GM18858 (cell line): ENCODE measurements around the gene PDE4B.

Experiments
- ATAC-seq: cut with Tn5 transposase; IDR thresholded peaks from one replicate; pipeline ENCODE4 v1.9.1; 2021; ENCODE audit not compliant: unreplicated experiment

Gene PDE4B

DNA sequence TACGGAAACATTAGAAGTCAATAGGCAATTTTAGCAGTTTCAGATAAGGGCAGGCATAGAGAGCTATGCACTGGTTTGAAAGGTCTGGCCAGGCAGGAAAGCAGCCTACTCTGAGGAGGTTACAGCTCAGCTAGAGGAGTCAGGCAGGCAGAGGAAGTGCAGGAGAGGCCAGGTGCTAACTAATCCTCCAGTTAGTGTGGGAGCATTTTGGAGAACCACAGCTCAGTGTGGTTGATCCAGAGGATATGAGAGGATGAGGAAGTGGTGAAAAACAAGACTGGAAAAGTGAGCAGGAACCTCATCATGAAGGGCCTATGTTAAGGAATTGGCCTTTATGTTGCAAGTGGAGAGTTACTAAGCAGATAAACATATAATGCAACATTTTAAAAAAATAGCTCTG is 458.9 kb downstream of the PDE4B start:
- ATAC-seq: no peak

DNA sequence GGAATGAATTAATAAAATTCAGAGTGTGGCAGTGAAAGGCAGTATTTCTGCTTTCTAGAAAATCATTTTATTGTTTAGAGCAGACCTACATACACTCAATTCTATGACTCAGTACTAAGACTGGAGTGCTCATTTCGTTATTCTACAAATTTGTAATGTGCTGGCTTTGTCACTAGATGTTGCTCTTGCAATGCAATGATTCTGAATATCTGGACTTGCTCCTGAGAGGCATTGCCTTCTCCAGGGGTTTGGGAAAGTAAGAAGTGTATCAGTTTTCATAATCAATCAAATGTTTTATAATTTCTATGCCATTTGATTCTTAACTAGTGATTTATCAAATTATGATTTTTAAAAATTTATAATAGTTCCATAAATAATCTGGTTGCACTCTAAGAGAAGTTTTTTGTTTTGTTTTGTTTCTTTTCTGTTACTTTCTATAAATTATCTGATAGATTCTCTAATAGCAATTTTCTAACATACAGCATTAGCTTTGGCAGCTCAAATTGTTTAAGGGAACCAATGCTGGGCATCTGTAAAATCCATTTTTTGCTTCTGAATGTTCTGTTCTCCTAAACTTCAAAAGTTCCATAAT is 460.7 kb downstream of the PDE4B start:
- peak; percentile 89 for ATAC-seq

DNA sequence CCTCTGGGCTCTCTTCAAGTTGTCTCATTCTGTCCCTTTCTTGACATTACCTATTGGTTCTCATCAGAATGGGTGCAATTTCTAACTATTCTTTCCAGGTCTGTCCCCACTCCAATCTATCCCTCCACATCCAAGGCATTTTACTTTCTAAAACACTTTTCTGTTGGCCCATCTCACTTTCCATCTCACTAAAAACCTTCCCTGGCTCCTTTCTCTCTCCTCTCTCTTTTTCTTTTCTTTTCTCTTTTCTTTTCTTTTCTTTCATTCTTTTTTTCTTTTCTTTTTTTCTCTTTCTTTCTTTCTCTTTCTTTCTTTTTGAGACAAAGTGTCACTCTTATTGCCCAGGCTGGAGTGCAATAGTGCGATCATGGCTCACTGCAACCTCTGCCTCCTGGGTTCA is 462.1 kb downstream of the PDE4B start:
- no peak for ATAC-seq

GRCh38 chr1:66256629-66257572 is 464.2 kb downstream of the PDE4B start:
- ATAC-seq: no peak

GRCh38 chr1:66258404-66259105 is 465.9 kb downstream of the PDE4B start:
- ATAC-seq: peak; percentile 94

GRCh38 chr1:66261364-66261763 is 468.7 kb downstream of the PDE4B start:
- no peak for ATAC-seq

DNA sequence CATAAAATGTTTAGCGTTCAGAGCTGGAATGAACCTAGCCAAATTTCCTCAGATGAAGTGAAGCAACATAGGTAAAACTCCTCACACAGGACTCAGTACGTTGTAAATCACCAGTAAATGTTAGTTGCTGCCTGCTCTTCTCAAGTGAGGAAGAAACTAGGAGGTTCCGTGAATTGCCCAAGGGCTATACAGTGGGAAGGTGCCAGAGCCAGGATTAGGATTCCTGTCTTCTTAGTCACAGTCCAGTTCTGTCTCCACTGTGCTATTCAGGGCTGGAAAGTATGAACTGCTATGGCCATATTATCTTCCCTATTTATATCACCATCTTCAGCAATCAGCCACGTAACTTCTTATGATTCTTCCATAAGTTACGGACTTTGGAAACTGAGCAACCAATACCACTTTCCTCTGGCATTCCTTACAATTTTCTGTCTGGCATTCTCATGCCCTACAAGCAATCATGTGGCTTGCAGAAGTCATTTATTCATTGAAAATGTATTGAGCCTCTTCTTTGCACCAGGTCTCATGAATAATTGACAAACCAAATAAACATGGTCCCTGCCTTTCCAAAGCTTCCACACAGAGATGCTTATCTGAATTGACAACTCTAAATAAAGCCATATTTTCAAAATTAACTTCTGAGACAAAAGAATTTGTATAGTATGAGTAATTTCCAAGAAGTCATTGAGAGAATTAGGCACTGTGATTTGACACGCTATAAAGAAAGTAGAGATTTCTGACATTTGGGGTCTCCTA is 469.7 kb downstream of the PDE4B start:
- ATAC-seq: no peak

- ATAC-seq: no peak
Measured at GRCh38 chr1:66265268-66265667, 472.6 kb downstream of the PDE4B start.

- ATAC-seq: no peak
Measured at GRCh38 chr1:66265796-66266195, 473.1 kb downstream of the PDE4B start.

GRCh38 chr1:66266350-66266749 is 473.7 kb downstream of the PDE4B start:
- no peak for ATAC-seq

DNA sequence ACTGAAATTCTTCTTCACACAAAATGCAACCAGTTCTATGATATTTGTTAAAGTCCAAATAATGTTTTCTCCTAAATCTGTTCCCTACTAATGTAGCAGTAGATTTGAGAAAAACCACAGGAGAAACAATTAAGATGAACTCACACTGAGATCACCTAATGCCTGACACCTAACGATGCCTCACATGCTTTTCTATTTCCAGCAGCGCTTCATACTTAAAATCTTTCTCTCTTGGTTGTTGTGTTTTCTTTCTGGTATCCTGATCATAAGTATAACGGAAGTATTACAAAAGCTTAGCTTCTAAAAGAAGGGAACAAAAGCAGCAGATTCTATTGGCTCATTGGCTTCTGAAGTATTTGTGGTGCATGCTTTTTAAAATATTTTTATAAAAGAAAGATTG is 474.1 kb downstream of the PDE4B start:
- no peak for ATAC-seq

GRCh38 chr1:66267201-66267940 is 474.7 kb downstream of the PDE4B start:
- ATAC-seq: no peak

GRCh38 chr1:66269222-66269621 is 476.5 kb downstream of the PDE4B start:
- no peak for ATAC-seq

- ATAC-seq: no peak
Measured at GRCh38 chr1:66270119-66270812, 477.6 kb downstream of the PDE4B start.

DNA sequence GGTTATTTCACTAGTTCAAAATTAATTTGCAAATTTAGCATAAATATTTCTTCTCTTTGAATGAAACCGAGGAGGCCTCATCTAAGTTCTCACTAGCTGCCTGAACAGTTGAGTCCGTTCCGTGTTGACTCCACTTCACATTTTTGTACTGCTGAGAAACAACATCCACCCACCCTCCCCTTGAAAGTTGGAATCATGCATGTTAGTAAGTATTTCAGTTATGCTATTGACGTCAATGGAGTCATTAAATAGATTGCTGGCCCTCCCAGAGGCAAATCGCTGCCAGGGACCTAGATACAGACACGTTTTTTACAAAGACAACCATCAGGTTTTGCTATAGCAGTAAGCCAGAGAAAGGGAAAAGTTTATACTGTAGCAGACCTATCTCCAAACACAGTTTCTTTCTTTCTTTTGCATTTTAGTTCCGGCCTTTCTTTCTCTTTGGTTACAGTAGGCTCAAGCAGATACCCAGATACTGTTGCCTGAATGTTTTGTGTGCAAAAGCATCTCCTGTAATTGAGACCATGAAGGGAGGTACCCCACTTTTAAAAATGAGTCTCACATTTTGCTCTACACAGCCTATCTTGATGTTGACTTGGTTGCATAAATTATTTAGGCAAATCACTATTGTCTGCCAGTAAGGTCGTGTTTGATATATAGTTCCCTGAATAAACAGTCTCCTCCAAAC is 478.7 kb downstream of the PDE4B start:
- no peak for ATAC-seq

DNA sequence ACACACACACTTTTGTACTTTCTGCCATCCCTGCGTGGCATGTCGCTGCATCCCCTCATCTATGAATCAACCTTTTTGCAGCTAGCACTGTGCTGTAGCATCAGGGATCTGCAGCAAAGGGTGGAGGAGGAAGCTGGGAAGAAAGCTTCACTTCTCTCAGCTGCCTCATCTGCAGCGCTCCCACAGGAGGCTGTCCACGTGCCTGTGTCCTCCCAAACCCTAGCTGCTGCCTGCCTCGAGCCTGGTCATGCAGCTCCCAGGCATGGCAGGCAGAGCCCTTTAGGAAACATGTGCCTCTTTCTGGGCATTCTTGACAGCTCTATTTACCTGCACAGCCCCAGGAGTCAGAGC is 479.2 kb downstream of the PDE4B start:
- ATAC-seq: no peak

- ATAC-seq: no peak
Measured at GRCh38 chr1:66273656-66274055, 481.0 kb downstream of the PDE4B start.

DNA sequence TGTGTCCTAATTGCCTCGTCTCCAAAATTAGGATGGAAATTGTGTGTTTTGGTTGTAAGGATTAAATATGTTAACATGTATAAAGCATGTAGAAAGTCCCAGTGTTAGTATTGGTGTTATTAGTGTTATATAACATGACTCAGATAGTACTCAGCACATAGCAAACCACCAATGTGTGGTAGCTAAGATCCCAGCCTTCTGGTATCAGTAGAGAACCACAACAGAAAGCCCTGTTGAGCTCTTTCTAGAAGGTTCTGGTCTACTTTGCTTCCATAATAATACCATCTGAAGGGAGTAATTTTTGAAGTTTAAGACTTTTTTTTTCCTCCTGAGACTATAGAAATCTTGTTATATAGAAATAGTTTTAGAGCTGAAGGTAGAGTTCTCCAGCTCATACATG is 481.9 kb downstream of the PDE4B start:
- peak; percentile 37 for ATAC-seq

GRCh38 chr1:66275083-66275482 is 482.4 kb downstream of the PDE4B start:
- no peak for ATAC-seq
